Activated B cell treated with CpG ODN at 0.5 μM for 24 hours (primary cell): ENCODE measurements around the gene SLC13A4. TPM values are rescaled to one million over a fixed set of nuclear protein-coding genes. Genes with fewer than 3 reads are reported as not detected.

Experiments
- ATAC-seq: fragments of 200-7000 bp; cut with Tn5 transposase; one replicate; pipeline ENCODE4 v1.10.0; 2021; ENCODE audit warnings: low read depth, mild to moderate bottlenecking, moderate library complexity
- CTCF ChIA-PET: fragments of 350-600 bp; sonication (Branson Sonifier 250); formaldehyde crosslinking; loops from one replicate; lab custom pipeline; 2021; ENCODE audit warnings: antibody characterized with exemption; lab: Charles Lee
- POLR2A ChIA-PET: fragments of 350-600 bp; sonication (Branson Sonifier 250); formaldehyde crosslinking; loops from one replicate; lab custom pipeline; 2021; ENCODE audit warnings: antibody characterized with exemption; lab: Charles Lee
- DNase-seq: peaks from one replicate; pipeline ENCODE4 v3.0.0; 2022
- H3K27ac Mint-ChIP-seq: one replicate; pipeline ENCODE4 v1.8.0; 2020; ENCODE audit warnings: mixed read lengths
- H3K27me3 Mint-ChIP-seq: one replicate; pipeline ENCODE4 v1.8.0; 2021; ENCODE audit warnings: mixed read lengths
- H3K36me3 Mint-ChIP-seq: one replicate; pipeline ENCODE4 v1.8.0; 2021; ENCODE audit warnings: low read depth, mixed read lengths
- H3K4me1 Mint-ChIP-seq: one replicate; pipeline ENCODE4 v1.8.0; 2021; ENCODE audit warnings: mixed read lengths
- H3K4me3 Mint-ChIP-seq: one replicate; pipeline ENCODE4 v1.8.0; 2020; ENCODE audit warnings: mild to moderate bottlenecking, mixed read lengths
- H3K9me3 Mint-ChIP-seq: one replicate; pipeline ENCODE4 v1.8.0; 2020; ENCODE audit warnings: mixed read lengths
- intact Hi-C: fragments of 100-400 bp; cut with micrococcal nuclease; formaldehyde crosslinking; loops from one replicate; pipeline ENCODE4 v1.15.1; 2024
- total RNA-seq: library from RNA; stranded (reverse); gene quantifications from 2 replicates; pipeline ENCODE4 v1.2.3, GENCODE V29; 2022
- TF ChIP-seq, protein P1 (sequence below): fragments of 200-600 bp; IDR thresholded peaks from one replicate; pipeline ENCODE4 v1.8.0; 2022; ENCODE audit warnings: antibody characterized with exemption, mild to moderate bottlenecking

SLC13A4 gene
- total RNA-seq, 1 donor from 2014 or later: not detected

- Mint-ChIP-seq H3K9me3 (peaks cover 2% of the 10 kb centered on the region), H3K36me3 (no peaks in the 10 kb centered on the region), H3K4me1 (no peaks in the 10 kb centered on the region), H3K4me3 (no peak overlapping the region), H3K27me3 (peaks cover 21% of the 10 kb centered on the region), H3K27ac (no peak overlapping the region)
- intact Hi-C loops: no loop called here
- DNase-seq (no peak), ATAC-seq (no peak)
- POLR2A ChIA-PET: no interaction called here
- CTCF ChIA-PET: no interaction called here
- TF ChIP-seq, protein P1, sequence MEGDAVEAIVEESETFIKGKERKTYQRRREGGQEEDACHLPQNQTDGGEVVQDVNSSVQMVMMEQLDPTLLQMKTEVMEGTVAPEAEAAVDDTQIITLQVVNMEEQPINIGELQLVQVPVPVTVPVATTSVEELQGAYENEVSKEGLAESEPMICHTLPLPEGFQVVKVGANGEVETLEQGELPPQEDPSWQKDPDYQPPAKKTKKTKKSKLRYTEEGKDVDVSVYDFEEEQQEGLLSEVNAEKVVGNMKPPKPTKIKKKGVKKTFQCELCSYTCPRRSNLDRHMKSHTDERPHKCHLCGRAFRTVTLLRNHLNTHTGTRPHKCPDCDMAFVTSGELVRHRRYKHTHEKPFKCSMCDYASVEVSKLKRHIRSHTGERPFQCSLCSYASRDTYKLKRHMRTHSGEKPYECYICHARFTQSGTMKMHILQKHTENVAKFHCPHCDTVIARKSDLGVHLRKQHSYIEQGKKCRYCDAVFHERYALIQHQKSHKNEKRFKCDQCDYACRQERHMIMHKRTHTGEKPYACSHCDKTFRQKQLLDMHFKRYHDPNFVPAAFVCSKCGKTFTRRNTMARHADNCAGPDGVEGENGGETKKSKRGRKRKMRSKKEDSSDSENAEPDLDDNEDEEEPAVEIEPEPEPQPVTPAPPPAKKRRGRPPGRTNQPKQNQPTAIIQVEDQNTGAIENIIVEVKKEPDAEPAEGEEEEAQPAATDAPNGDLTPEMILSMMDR: no peak
Observed at GRCh38 chr7:135753616-135754413, 25.8 kb upstream of the SLC13A4 start.

DNA sequence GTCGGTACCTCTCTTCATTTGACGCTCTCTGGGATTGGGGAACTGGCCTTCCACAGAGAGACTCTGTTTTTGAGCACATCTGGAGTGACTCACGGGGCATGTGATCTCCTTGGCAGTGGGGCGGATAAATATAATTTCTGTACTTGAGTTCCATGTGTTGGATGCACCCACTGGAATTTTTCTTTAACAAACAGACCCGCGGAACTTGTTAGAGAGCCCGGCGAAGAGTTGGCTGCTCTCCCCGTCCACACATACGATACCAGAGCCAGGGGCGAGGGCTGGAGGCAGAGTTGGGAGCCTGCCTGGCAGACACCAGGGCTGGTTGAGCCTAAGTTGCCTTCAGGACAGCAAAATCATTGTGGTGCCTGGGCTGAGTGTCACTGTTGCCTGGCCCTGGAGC, 20.8 kb upstream of the SLC13A4 start, which contains the start of gene FAM180A:
Gene FAM180A (minus strand): TSS at position 44 of the 400 bp plus-strand sequence. CDS start 233 bp downstream, outside the sequence.
- no peak within 1 kb of the TSS for H3K4me3 Mint-ChIP-seq

DNA sequence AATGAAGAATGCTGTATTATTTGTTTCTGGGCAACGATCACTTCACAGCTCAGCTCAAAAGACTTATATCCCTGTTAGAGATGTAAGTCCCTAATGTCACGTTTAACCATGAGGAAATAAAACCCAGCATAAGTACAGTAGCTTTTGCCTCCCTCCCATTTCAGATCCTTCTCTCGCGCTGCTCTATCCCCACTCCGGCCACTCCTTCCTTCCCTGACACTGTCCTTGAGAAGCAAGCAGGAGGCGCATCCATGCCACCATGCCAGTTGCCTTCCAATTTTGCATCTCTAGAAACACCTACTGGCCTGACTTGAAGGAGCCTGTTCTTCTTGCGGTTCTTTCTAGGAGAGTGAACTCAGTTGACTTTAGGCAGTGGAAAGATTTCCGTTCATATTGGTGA, 19.4 kb upstream of the SLC13A4 start:
- ATAC-seq (no peak), DNase-seq (no peak)
- no peaks in the 10 kb centered on the region for H3K4me1 Mint-ChIP-seq
- ChIA-PET POLR2A (no interaction called here), CTCF (no interaction called here)
- no peaks in the 10 kb centered on the region for H3K9me3 Mint-ChIP-seq
- H3K4me3 Mint-ChIP-seq: no peak overlapping the region
- H3K27ac Mint-ChIP-seq: no peak overlapping the region
- H3K36me3 Mint-ChIP-seq: no peaks in the 10 kb centered on the region
- TF ChIP-seq, protein P1: no peak
- intact Hi-C loops: no loop called here
- H3K27me3 Mint-ChIP-seq: peaks cover 8% of the 10 kb centered on the region

More for the DNA sequence above, 20.8 kb upstream of the SLC13A4 start, which contains the start of gene FAM180A:
- no peaks in the 10 kb centered on the region for H3K36me3 Mint-ChIP-seq
- TF ChIP-seq, protein P1: no peak
- POLR2A ChIA-PET: no interaction called here
- no peaks in the 10 kb centered on the region for H3K4me1 Mint-ChIP-seq
- peaks cover 10% of the 10 kb centered on the region for H3K27me3 Mint-ChIP-seq
- no peaks in the 10 kb centered on the region for H3K9me3 Mint-ChIP-seq
- DNase-seq (no peak), ATAC-seq (no peak)
- CTCF ChIA-PET: no interaction called here
- H3K27ac Mint-ChIP-seq: no peak within 1 kb of the TSS
- intact Hi-C loops: no loop called here

GRCh38 chr7:135745703-135746312, 17.8 kb upstream of the SLC13A4 start:
- Mint-ChIP-seq H3K9me3 (no peaks in the 10 kb centered on the region), H3K4me3 (no peak overlapping the region), H3K27ac (no peak overlapping the region), H3K27me3 (peaks cover 8% of the 10 kb centered on the region), H3K36me3 (no peaks in the 10 kb centered on the region), H3K4me1 (no peaks in the 10 kb centered on the region)
- ATAC-seq (no peak), DNase-seq (no peak)
- ChIA-PET CTCF (no interaction called here), POLR2A (no interaction called here)
- intact Hi-C loops: no loop called here
- TF ChIP-seq, protein P1: no peak

DNA sequence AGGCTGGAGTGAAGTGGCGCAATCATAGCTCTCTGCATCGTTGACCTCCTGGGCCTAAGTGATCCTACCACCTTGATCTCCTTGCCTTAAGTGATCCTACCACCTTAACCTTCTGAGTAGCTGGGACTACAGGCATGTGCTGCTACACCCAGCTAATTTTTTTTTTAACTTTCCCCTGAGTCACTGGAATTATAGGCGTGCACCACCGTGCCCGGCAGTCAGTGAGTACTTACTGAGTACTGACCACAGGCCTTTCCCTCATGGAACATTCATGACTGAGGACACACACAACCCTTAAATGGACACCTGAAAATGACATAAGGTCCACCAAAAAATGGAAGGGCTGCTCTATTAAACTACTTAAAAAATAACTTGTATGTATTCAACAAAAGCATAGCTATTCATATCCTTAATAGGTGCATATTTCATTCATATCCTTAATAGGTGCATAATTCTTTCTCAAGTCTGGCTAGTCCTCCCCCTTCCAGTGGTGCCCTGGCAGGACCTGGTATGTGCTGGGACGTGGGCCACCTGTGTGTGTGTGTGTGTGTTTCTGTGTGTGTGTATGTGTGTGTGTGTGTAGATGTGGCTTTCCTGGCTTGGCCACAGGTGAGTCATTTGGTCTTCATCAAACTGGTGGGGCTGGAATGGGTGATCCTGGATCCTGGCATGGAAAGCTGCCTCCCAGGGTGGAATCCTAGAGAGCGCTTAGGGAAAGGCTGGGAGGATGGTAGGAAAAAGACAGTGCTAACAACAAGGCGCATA, 17.1 kb upstream of the SLC13A4 start:
- DNase-seq (no peak), ATAC-seq (no peak)
- TF ChIP-seq, protein P1: no peak
- no peak overlapping the region for H3K4me3 Mint-ChIP-seq
- no peaks in the 10 kb centered on the region for H3K9me3 Mint-ChIP-seq
- intact Hi-C loops: no loop called here
- peaks cover 8% of the 10 kb centered on the region for H3K27me3 Mint-ChIP-seq
- ChIA-PET POLR2A (no interaction called here), CTCF (no interaction called here)
- no peak overlapping the region for H3K27ac Mint-ChIP-seq
- H3K4me1 Mint-ChIP-seq: no peaks in the 10 kb centered on the region
- no peaks in the 10 kb centered on the region for H3K36me3 Mint-ChIP-seq
